HUES6 (cell line): ENCODE data around the gene NPBWR2.

Source experiments
- H3K27ac ChIP-seq: 2 replicates; pipeline ENCODE4 v1.7.0; 2013; ENCODE audit warnings: low read depth, mild to moderate bottlenecking, low read length, inconsistent platforms
- H3K27me3 ChIP-seq: 2 replicates; pipeline ENCODE4 v1.6.1; 2013; ENCODE audit warnings: low read length; ENCODE audit not compliant: control insufficient read depth, insufficient read depth
- H3K36me3 ChIP-seq: 2 replicates; pipeline ENCODE4 v1.6.1; 2013; ENCODE audit warnings: low read length; ENCODE audit not compliant: control insufficient read depth, insufficient read depth
- H3K4me1 ChIP-seq: 2 replicates; pipeline ENCODE4 v1.6.1; 2013; ENCODE audit warnings: low read length; ENCODE audit not compliant: control insufficient read depth, insufficient read depth
- H3K4me3 ChIP-seq: 2 replicates; pipeline ENCODE4 v1.5.1; 2013; ENCODE audit warnings: low read depth, low read length
- H3K9ac ChIP-seq: one replicate; pipeline ENCODE4 v1.6.1; 2013; ENCODE audit warnings: mild to moderate bottlenecking, low read length
- H3K9me3 ChIP-seq: 2 replicates; pipeline ENCODE4 v1.6.1; 2013; ENCODE audit warnings: low read depth, low read length; ENCODE audit not compliant: control insufficient read depth, insufficient read depth

The NPBWR2 gene

GRCh38 chr20:64074184-64074789, 33.1 kb downstream of the NPBWR2 start:
- Histone ChIP-seq H3K9ac (no peak overlapping the region), H3K4me1 (peaks cover 12% of the 10 kb centered on the region; the same call in 1 of the 2 replicates), H3K27ac (no peak overlapping the region), H3K9me3 (no peaks in the 10 kb centered on the region), H3K27me3 (no peaks in the 10 kb centered on the region), H3K36me3 (peaks cover 15% of the 10 kb centered on the region), H3K4me3 (no peak overlapping the region)

- no peak overlapping the region for H3K27ac ChIP-seq
Measured at GRCh38 chr20:64073476-64074183, 33.7 kb downstream of the NPBWR2 start.

GRCh38 chr20:64072498-64073063, 34.8 kb downstream of the NPBWR2 start:
- Histone ChIP-seq H3K9ac (no peak overlapping the region), H3K27ac (no peak overlapping the region), H3K4me3 (no peak overlapping the region), H3K36me3 (peaks cover 15% of the 10 kb centered on the region), H3K27me3 (no peaks in the 10 kb centered on the region), H3K9me3 (no peaks in the 10 kb centered on the region), H3K4me1 (no peaks in the 10 kb centered on the region)

More at GRCh38 chr20:64073476-64074183, 33.7 kb downstream of the NPBWR2 start:
- H3K9me3 ChIP-seq: no peaks in the 10 kb centered on the region
- no peak overlapping the region for H3K4me3 ChIP-seq
- peaks cover 7% of the 10 kb centered on the region; the same call in 1 of the 2 replicates for H3K4me1 ChIP-seq
- no peaks in the 10 kb centered on the region for H3K27me3 ChIP-seq
- no peak overlapping the region for H3K9ac ChIP-seq
- H3K36me3 ChIP-seq: peaks cover 15% of the 10 kb centered on the region

GRCh38 chr20:64071341-64072332, 35.7 kb downstream of the NPBWR2 start:
- no peaks in the 10 kb centered on the region for H3K9me3 ChIP-seq
- H3K9ac ChIP-seq: no peak overlapping the region
- H3K27ac ChIP-seq: no peak overlapping the region
- no peaks in the 10 kb centered on the region for H3K27me3 ChIP-seq
- H3K4me1 ChIP-seq: no peaks in the 10 kb centered on the region
- H3K36me3 ChIP-seq: peaks cover 15% of the 10 kb centered on the region
- no peak overlapping the region for H3K4me3 ChIP-seq

GRCh38 chr20:64070244-64070993, 36.9 kb downstream of the NPBWR2 start:
- Histone ChIP-seq H3K36me3 (peaks cover 15% of the 10 kb centered on the region), H3K9me3 (no peaks in the 10 kb centered on the region), H3K4me1 (peaks cover 9% of the 10 kb centered on the region), H3K27me3 (no peaks in the 10 kb centered on the region), H3K4me3 (no peak overlapping the region), H3K9ac (no peak overlapping the region), H3K27ac (no peak overlapping the region)

- Histone ChIP-seq H3K27me3 (no peaks in the 10 kb centered on the region), H3K9ac (no peak overlapping the region)
Measured at GRCh38 chr20:64069614-64070243, 37.6 kb downstream of the NPBWR2 start.

GRCh38 chr20:64069209-64069613, 38.2 kb downstream of the NPBWR2 start:
- peaks cover 11% of the 10 kb centered on the region for H3K4me1 ChIP-seq
- H3K27ac ChIP-seq: no peak overlapping the region
- no peaks in the 10 kb centered on the region for H3K27me3 ChIP-seq
- no peak overlapping the region for H3K4me3 ChIP-seq
- no peak overlapping the region for H3K9ac ChIP-seq
- H3K36me3 ChIP-seq: peaks cover 14% of the 10 kb centered on the region
- no peaks in the 10 kb centered on the region for H3K9me3 ChIP-seq

More at GRCh38 chr20:64069614-64070243, 37.6 kb downstream of the NPBWR2 start:
- H3K27ac ChIP-seq: no peak overlapping the region
- H3K4me3 ChIP-seq: no peak overlapping the region
- H3K4me1 ChIP-seq: peaks cover 9% of the 10 kb centered on the region
- no peaks in the 10 kb centered on the region for H3K9me3 ChIP-seq
- peaks cover 15% of the 10 kb centered on the region for H3K36me3 ChIP-seq

- Histone ChIP-seq H3K27me3 (no peaks in the 10 kb centered on the region), H3K4me3 (no peak overlapping the region), H3K9me3 (no peaks in the 10 kb centered on the region), H3K36me3 (peaks cover 9% of the 10 kb centered on the region), H3K27ac (no peak overlapping the region), H3K4me1 (peaks cover 17% of the 10 kb centered on the region), H3K9ac (no peak overlapping the region)
Measured at GRCh38 chr20:64068386-64069208, 38.8 kb downstream of the NPBWR2 start.

- Histone ChIP-seq H3K4me1 (peaks cover 19% of the 10 kb centered on the region), H3K27me3 (no peaks in the 10 kb centered on the region), H3K9ac (no peak overlapping the region), H3K36me3 (peaks cover 8% of the 10 kb centered on the region), H3K9me3 (no peaks in the 10 kb centered on the region), H3K4me3 (no peak overlapping the region), H3K27ac (no peak overlapping the region)
Measured at GRCh38 chr20:64067733-64068307, 39.5 kb downstream of the NPBWR2 start.
